ENCODE data around the gene AOPEP.
A peak's percentile ranks its signal among the peaks of the same experiment; 100 is the strongest.

The AOPEP gene

GRCh38 chr9:94915476-94916450, 189.3 kb downstream of the AOPEP start:
- Histone ChIP-seq H3K27ac (ENCODE audit: low read depth, low read length) (no peak overlapping the region), H3K4me3 (ENCODE audit: low read depth in 1 of 5, low read length in 5 of 5) (no peak overlapping the region), H3K36me3 (ENCODE audit: control insufficient read depth in 5 of 5, insufficient read depth in 5 of 5, low read length in 5 of 5) (no peaks in the 10 kb centered on the region), H3K9me3 (ENCODE audit: control insufficient read depth in 5 of 5, low read length in 5 of 5) (peaks cover 0 to 4% (median 0%) of the 10 kb centered on the region in 5 donors), H3K9ac (ENCODE audit: low read length in 5 of 5) (no peak overlapping the region), H3K27me3 (ENCODE audit: control insufficient read depth in 5 of 5, insufficient read depth in 4 of 5, low read length in 5 of 5) (no peaks in the 10 kb centered on the region), H3K4me1 (ENCODE audit: control insufficient read depth in 5 of 5, insufficient read depth in 5 of 5, low read length in 5 of 5) (peaks cover 0 to 9% (median 6%) of the 10 kb centered on the region in 5 donors)

DNA sequence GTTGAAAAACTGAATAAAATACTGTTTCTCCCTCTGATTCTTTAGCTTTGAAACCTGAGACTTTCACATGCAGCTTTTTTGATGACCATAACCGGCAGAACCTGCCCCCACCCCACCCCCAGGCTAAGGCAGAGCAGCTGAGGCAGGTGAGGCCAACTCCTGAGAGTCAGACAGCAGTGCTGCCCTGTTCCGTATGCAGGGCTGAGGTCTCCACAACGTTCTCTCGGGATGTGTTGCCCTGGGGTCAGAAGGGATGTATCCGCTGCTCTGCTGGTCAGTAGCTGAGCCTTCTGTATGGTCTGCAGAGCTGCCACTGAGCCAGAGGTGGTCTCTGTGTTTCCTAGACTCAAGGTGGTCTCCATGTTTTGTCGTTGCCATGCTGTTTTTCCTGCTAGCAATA, 190.5 kb downstream of the AOPEP start:
- no peaks in the 10 kb centered on the region for H3K27me3 ChIP-seq (ENCODE audit: control insufficient read depth in 5 of 5, insufficient read depth in 4 of 5, low read length in 5 of 5)
- peaks cover 3 to 19% (median 18%) of the 10 kb centered on the region in 5 donors for H3K4me1 ChIP-seq (ENCODE audit: control insufficient read depth in 5 of 5, insufficient read depth in 5 of 5, low read length in 5 of 5)
- peaks cover 0 to 4% (median 0%) of the 10 kb centered on the region in 5 donors for H3K9me3 ChIP-seq (ENCODE audit: control insufficient read depth in 5 of 5, low read length in 5 of 5)
- H3K9ac ChIP-seq (ENCODE audit: low read length in 5 of 5), result no peak overlapping the region
- no peak overlapping the region for H3K4me3 ChIP-seq (ENCODE audit: low read depth in 1 of 5, low read length in 5 of 5)
- no peak overlapping the region for H3K27ac ChIP-seq (ENCODE audit: low read depth, low read length)
- no peaks in the 10 kb centered on the region for H3K36me3 ChIP-seq (ENCODE audit: control insufficient read depth in 5 of 5, insufficient read depth in 5 of 5, low read length in 5 of 5)

GRCh38 chr9:94918038-94918753, 191.7 kb downstream of the AOPEP start:
- no peaks in the 10 kb centered on the region for H3K36me3 ChIP-seq (ENCODE audit: control insufficient read depth in 5 of 5, insufficient read depth in 5 of 5, low read length in 5 of 5)
- H3K9me3 ChIP-seq (ENCODE audit: control insufficient read depth in 5 of 5, low read length in 5 of 5), result no peaks in the 10 kb centered on the region
- H3K4me3 ChIP-seq (ENCODE audit: low read depth in 1 of 5, low read length in 5 of 5), result no peak overlapping the region
- H3K4me1 ChIP-seq (ENCODE audit: control insufficient read depth in 5 of 5, insufficient read depth in 5 of 5, low read length in 5 of 5), result peaks cover 6 to 32% (median 31%) of the 10 kb centered on the region in 5 donors
- H3K27ac ChIP-seq (ENCODE audit: low read depth, low read length), result no peak overlapping the region
- H3K9ac ChIP-seq (ENCODE audit: low read length in 5 of 5), result no peak overlapping the region
- no peaks in the 10 kb centered on the region for H3K27me3 ChIP-seq (ENCODE audit: control insufficient read depth in 5 of 5, insufficient read depth in 4 of 5, low read length in 5 of 5)

DNA sequence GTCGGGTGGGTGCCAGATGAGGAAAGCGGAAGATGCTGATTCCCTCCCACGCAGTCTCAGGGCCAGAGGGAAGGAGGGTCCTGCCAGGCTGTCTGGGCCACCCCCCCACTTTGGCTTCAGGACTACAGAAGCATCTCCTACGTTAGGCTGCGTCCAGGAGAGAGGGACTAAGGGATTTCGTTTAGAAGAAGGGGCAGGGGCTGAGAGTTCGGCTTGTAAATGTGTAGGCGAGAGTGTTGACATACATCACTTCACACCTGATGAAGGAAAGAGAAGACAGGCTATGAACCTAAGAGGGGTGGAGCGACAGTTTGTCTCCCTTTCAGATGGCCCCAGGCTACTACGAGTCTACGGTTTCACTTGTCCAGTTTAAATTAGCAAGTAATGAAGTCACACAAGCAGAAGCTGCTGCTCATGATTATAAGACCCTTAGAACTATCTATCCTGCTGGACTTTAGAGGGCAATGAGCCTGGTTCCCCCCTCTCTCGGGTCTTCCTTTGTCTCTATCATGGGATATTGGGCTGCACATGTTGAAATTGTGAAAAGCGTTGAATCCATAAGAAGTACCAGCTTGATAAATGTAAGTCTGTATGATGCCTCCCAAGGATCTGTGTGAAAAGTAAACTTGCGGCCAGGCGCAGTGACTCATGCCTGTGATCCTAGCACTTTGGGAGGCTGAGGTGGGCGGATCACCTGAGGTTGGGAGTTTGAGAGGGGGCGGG, 193.0 kb downstream of the AOPEP start:
- Histone ChIP-seq H3K36me3 (ENCODE audit: control insufficient read depth in 5 of 5, insufficient read depth in 5 of 5, low read length in 5 of 5) (no peaks in the 10 kb centered on the region), H3K27ac (ENCODE audit: low read depth, low read length) (no peak overlapping the region), H3K9ac (ENCODE audit: low read length in 5 of 5) (no peak overlapping the region), H3K27me3 (ENCODE audit: control insufficient read depth in 5 of 5, insufficient read depth in 4 of 5, low read length in 5 of 5) (no peaks in the 10 kb centered on the region), H3K4me1 (ENCODE audit: control insufficient read depth in 5 of 5, insufficient read depth in 5 of 5, low read length in 5 of 5) (peaks cover 6 to 35% (median 33%) of the 10 kb centered on the region in 5 donors), H3K4me3 (ENCODE audit: low read depth in 1 of 5, low read length in 5 of 5) (no peak overlapping the region), H3K9me3 (ENCODE audit: control insufficient read depth in 5 of 5, low read length in 5 of 5) (no peaks in the 10 kb centered on the region)

DNA sequence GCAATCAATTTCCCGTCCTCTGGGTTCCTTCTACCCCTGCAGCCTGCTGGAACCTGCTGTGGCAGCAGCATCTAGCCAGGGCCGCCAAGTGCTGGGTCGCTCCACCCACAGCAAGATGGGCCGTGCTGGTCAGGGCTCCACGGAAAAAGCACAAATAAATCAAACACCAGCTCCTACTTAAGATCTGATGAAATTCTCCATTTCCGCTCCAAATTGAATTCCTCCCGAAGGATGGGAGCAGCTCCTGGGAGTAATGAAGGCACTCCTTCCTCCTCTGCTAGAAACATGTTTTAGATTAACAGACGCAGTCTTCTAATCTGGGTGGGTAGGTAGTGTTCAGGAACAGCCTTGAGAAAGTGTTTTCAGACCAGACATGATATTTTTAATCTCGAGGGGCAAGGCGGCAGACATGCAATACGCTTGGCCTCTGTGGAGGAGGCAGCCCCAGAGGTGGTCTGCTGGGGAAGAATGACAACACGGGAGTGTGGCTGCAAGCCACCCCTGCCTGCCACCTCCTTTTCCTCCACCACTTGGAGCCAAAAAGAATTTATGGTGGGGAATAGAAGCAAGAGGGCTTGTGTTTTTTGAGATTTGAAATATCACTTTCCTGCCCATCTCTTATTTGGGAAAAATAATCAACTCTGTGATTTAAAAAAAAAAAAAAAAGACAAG, 194.1 kb downstream of the AOPEP start:
- Histone ChIP-seq H3K27me3 (ENCODE audit: control insufficient read depth in 5 of 5, insufficient read depth in 4 of 5, low read length in 5 of 5) (no peaks in the 10 kb centered on the region), H3K36me3 (ENCODE audit: control insufficient read depth in 5 of 5, insufficient read depth in 5 of 5, low read length in 5 of 5) (no peaks in the 10 kb centered on the region), H3K9me3 (ENCODE audit: control insufficient read depth in 5 of 5, low read length in 5 of 5) (no peaks in the 10 kb centered on the region), H3K27ac (ENCODE audit: low read depth, low read length) (peak overlapping the region; percentile 74), H3K4me1 (ENCODE audit: control insufficient read depth in 5 of 5, insufficient read depth in 5 of 5, low read length in 5 of 5) (peaks cover 6 to 35% (median 33%) of the 10 kb centered on the region in 5 donors), H3K4me3 (ENCODE audit: low read depth in 1 of 5, low read length in 5 of 5) (peak overlapping the region in 3 of 5 donors; percentile 8 to 32 (median 29)), H3K9ac (ENCODE audit: low read length in 5 of 5) (peak overlapping the region in 2 of 5 donors; percentile 2 to 26)

- H3K36me3 ChIP-seq (ENCODE audit: control insufficient read depth in 5 of 5, insufficient read depth in 5 of 5, low read length in 5 of 5), result no peaks in the 10 kb centered on the region
- H3K27me3 ChIP-seq (ENCODE audit: control insufficient read depth in 5 of 5, insufficient read depth in 4 of 5, low read length in 5 of 5), result no peaks in the 10 kb centered on the region
- H3K4me1 ChIP-seq (ENCODE audit: control insufficient read depth in 5 of 5, insufficient read depth in 5 of 5, low read length in 5 of 5), result peaks cover 6 to 41% (median 35%) of the 10 kb centered on the region in 5 donors
- H3K4me3 ChIP-seq (ENCODE audit: low read depth in 1 of 5, low read length in 5 of 5), result no peak overlapping the region
- H3K9ac ChIP-seq (ENCODE audit: low read length in 5 of 5), result peak overlapping the region in 1 of 5 donors; percentile 41
- no peaks in the 10 kb centered on the region for H3K9me3 ChIP-seq (ENCODE audit: control insufficient read depth in 5 of 5, low read length in 5 of 5)
- peak overlapping the region; percentile 74 for H3K27ac ChIP-seq (ENCODE audit: low read depth, low read length)
These were observed 194.6 kb downstream of the AOPEP start for GRCh38 chr9:94921092-94921471.

GRCh38 chr9:94921656-94922055, 195.2 kb downstream of the AOPEP start:
- Histone ChIP-seq H3K9me3 (ENCODE audit: control insufficient read depth in 5 of 5, low read length in 5 of 5) (no peaks in the 10 kb centered on the region), H3K27ac (ENCODE audit: low read depth, low read length) (peak overlapping the region; percentile 74), H3K9ac (ENCODE audit: low read length in 5 of 5) (peak overlapping the region in 1 of 5 donors; percentile 41), H3K4me1 (ENCODE audit: control insufficient read depth in 5 of 5, insufficient read depth in 5 of 5, low read length in 5 of 5) (peaks cover 6 to 46% (median 35%) of the 10 kb centered on the region in 5 donors), H3K27me3 (ENCODE audit: control insufficient read depth in 5 of 5, insufficient read depth in 4 of 5, low read length in 5 of 5) (no peaks in the 10 kb centered on the region), H3K36me3 (ENCODE audit: control insufficient read depth in 5 of 5, insufficient read depth in 5 of 5, low read length in 5 of 5) (no peaks in the 10 kb centered on the region), H3K4me3 (ENCODE audit: low read depth in 1 of 5, low read length in 5 of 5) (peak overlapping the region in 1 of 5 donors; percentile 12)

- peak overlapping the region; percentile 74 for H3K27ac ChIP-seq (ENCODE audit: low read depth, low read length)
- peaks cover 9 to 51% (median 36%) of the 10 kb centered on the region in 5 donors for H3K4me1 ChIP-seq (ENCODE audit: control insufficient read depth in 5 of 5, insufficient read depth in 5 of 5, low read length in 5 of 5)
- no peaks in the 10 kb centered on the region for H3K27me3 ChIP-seq (ENCODE audit: control insufficient read depth in 5 of 5, insufficient read depth in 4 of 5, low read length in 5 of 5)
- H3K4me3 ChIP-seq (ENCODE audit: low read depth in 1 of 5, low read length in 5 of 5), result peak overlapping the region in 1 of 5 donors; percentile 26
- no peaks in the 10 kb centered on the region for H3K36me3 ChIP-seq (ENCODE audit: control insufficient read depth in 5 of 5, insufficient read depth in 5 of 5, low read length in 5 of 5)
- H3K9me3 ChIP-seq (ENCODE audit: control insufficient read depth in 5 of 5, low read length in 5 of 5), result no peaks in the 10 kb centered on the region
- no peak overlapping the region for H3K9ac ChIP-seq (ENCODE audit: low read length in 5 of 5)
These were observed 195.7 kb downstream of the AOPEP start for GRCh38 chr9:94922098-94922607.

DNA sequence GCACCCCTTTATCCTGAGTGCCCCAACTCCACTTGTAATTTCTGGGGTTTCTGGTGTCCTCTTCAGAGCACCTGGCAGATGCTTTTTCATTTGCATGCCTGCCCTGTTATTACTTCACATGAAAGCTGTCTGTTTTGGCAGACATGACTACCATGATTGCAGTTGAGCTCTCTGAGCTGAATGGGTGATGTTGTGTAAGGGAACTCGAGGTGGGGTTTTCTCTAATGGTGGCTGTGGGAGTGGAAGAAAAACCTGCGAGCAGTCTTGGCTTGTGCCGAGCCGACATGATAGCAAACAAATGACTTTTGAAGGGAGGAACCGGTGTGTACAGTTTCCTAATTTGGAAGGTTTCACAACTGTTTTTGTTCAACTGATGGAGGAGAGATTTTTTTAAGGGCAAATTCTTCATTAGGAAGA, 196.2 kb downstream of the AOPEP start:
- Histone ChIP-seq H3K36me3 (ENCODE audit: control insufficient read depth in 5 of 5, insufficient read depth in 5 of 5, low read length in 5 of 5) (no peaks in the 10 kb centered on the region), H3K4me1 (ENCODE audit: control insufficient read depth in 5 of 5, insufficient read depth in 5 of 5, low read length in 5 of 5) (peaks cover 9 to 57% (median 42%) of the 10 kb centered on the region in 5 donors), H3K9ac (ENCODE audit: low read length in 5 of 5) (no peak overlapping the region), H3K27me3 (ENCODE audit: control insufficient read depth in 5 of 5, insufficient read depth in 4 of 5, low read length in 5 of 5) (no peaks in the 10 kb centered on the region), H3K4me3 (ENCODE audit: low read depth in 1 of 5, low read length in 5 of 5) (peak overlapping the region in 1 of 5 donors; percentile 26), H3K9me3 (ENCODE audit: control insufficient read depth in 5 of 5, low read length in 5 of 5) (no peaks in the 10 kb centered on the region), H3K27ac (ENCODE audit: low read depth, low read length) (peak overlapping the region; percentile 74)

All from subcutaneous abdominal adipose tissue (tissue), 5 donors.